Spleen (tissue), 13 donors: ENCODE data around the gene HSPA1L. TPM values are rescaled to one million over a fixed set of nuclear protein-coding genes. Genes with fewer than 3 reads are reported as not detected.
"Not testable (repeated sequence)": the region's sequence is repeated elsewhere in the genome, so short reads cannot be mapped to it uniquely, and the experiment has no call there.

Experiments used
- DNase-seq: peaks from one replicate; pipeline ENCODE4 v3.0.0-alpha.2; 2020
- H3K27ac ChIP-seq, 8 donors: fragments of 200-600 bp; sonication (generic) in 7 of 8; 1 replicate in 4 of 8; 2 replicates in 4 of 8; pipeline versions ENCODE4 v1.5.0 to v1.8.0; 2016 to 2021; ENCODE audit warnings: inconsistent platforms in 4 of 8, mild to moderate bottlenecking in 4 of 8, moderate library complexity in 1 of 8
- H3K27me3 ChIP-seq, 7 donors: fragments of 200-600 bp; sonication (generic) in 6 of 7; replicated peaks in 1 of 7; 1 replicate in 4 of 7; 2 replicates in 3 of 7; pipeline versions ENCODE4 v1.5.0 to v1.8.0; 2016 to 2021; ENCODE audit warnings: inconsistent platforms in 3 of 7, mild to moderate bottlenecking in 1 of 7
- H3K36me3 ChIP-seq, 6 donors: fragments of 200-600 bp; sonication (generic) in 5 of 6; 1 replicate in 4 of 6; 2 replicates in 2 of 6; pipeline versions ENCODE4 v1.5.0 to v1.8.0; 2016 to 2021; ENCODE audit warnings: inconsistent platforms in 2 of 6
- H3K4me1 ChIP-seq, 6 donors: fragments of 200-600 bp; sonication (generic) in 5 of 6; 1 replicate in 3 of 6; 2 replicates in 3 of 6; pipeline versions ENCODE4 v1.5.0 to v1.8.0; 2016 to 2021; ENCODE audit warnings: inconsistent platforms in 3 of 6
- H3K4me3 ChIP-seq, 8 donors: fragments of 200-600 bp; sonication (generic) in 7 of 8; 1 replicate in 4 of 8; 2 replicates in 4 of 8; pipeline versions ENCODE4 v1.5.0 to v1.8.0; 2016 to 2021; ENCODE audit warnings: inconsistent platforms in 4 of 8, mild to moderate bottlenecking in 4 of 8, moderate library complexity in 2 of 8
- H3K9me3 ChIP-seq, 8 donors: fragments of 200-600 bp; sonication (generic) in 7 of 8; 1 replicate in 4 of 8; 2 replicates in 4 of 8; pipeline versions ENCODE4 v1.5.0 to v1.8.0; 2016 to 2021; ENCODE audit warnings: inconsistent platforms in 4 of 8
- CTCF ChIP-seq, 11 experiments: fragments of 200-600 bp in 7 of 11; fragments of 450-650 bp in 4 of 11; sonication (generic) in 4 of 11; IDR thresholded peaks in 8 of 11; conservative IDR thresholded peaks in 3 of 11; 1 replicate in 7 of 11; 2 replicates in 4 of 11; pipeline versions ENCODE4 v1.4.0 to v1.8.0; 2016 to 2021; ENCODE audit warnings: antibody characterized with exemption in 11 of 11, inconsistent platforms in 4 of 11, mild to moderate bottlenecking in 1 of 11
- POLR2A ChIP-seq, 3 donors: fragments of 450-650 bp; IDR thresholded peaks; one replicate each; pipeline ENCODE4 v1.5.1; 2017; ENCODE audit warnings: antibody characterized with exemption in 3 of 3, mild to moderate bottlenecking in 1 of 3
- POLR2AphosphoS5 ChIP-seq, 3 donors: sonication (generic); formaldehyde crosslinking; IDR thresholded peaks; one replicate each; pipeline ENCODE4 v1.5.1; 2017; ENCODE audit warnings: antibody characterized with exemption in 3 of 3
- WGBS, 5 donors: extraction: QIAGEN DNeasy Blood & Tissue Kit in 3 of 5; methylation state at CpG; one replicate each; pipeline versions ENCODE4 v1.1.5 to v1.1.7; 2013 to 2018; 5-methylcytosine and 5-hydroxymethylcytosine counted together
- intact Hi-C: fragments of 100-400 bp; cut with DNase I; formaldehyde crosslinking; loops from one replicate; pipeline ENCODE4 v1.15.0; 2023; ENCODE audit warnings: low total_unique reads
- long read RNA-seq, 2 donors: transcript quantifications; one replicate each; lab custom pipeline, GENCODE V29; 2026
- polyA plus RNA-seq, 3 donors: library from polyadenylated mRNA; stranded (reverse); fragments of 200-250 nt; gene quantifications; one replicate each; pipeline ENCODE4 v1.2.1, GENCODE V29; 2013
- total RNA-seq, 7 donors: library from RNA; depleted of rRNA in 3 of 7; stranded (reverse); fragments of >200 nt in 3 of 7; fragmentation: NEBNext Ultra II Directional in 4 of 7; extraction: Animal tissue kit (Norgen Biotek cat#: 25700) in 4 of 7; gene quantifications; one replicate each; pipeline versions ENCODE4 v1.1.0 to v1.2.1, GENCODE V29; 2016 to 2021
- donor health status: healthy with polysubstance abuse.
- donor health status: DM: no; HTN: no; CAD: no; lungs with moderate emphysema.
- donor health status: DM: no; HTN: no; CAD: no.
- donor health status: Bipolar disorder and iron deficiency.
- donor health status: healthy.
- donor health status: DM: no; HTN: no; CAD: no.
- donor health status: DM: yes; HTN: yes; CAD: no.

Gene HSPA1L
- total RNA-seq (1 to 10 TPM; 2.6 to 3.7 (median 3.1) TPM), polyA plus RNA-seq (1 to 10 TPM in 2 of 3 donors, under 1 TPM in 1; 0.93 to 1.9 (median 1.0) TPM)
- long read RNA-seq, donor 1, partial matches to known transcripts, result 193 of 398 reads
- long read RNA-seq, donor 1, other reads (novel, unspliced or antisense), result 205 of 398 reads
- long read RNA-seq, donor 2, result 0 reads

GRCh38 chr6:31815025-31815838 is at the start of gene HSPA1L, which contains the start of gene HSPA1A:
Gene HSPA1L, minus strand, starts transcription at chr6:31815283. Its CDS starts 3,311 bp downstream, at chr6:31811972.
Gene HSPA1A, plus strand, starts transcription at chr6:31815543. Its CDS starts 214 bp downstream, at chr6:31815757.
- intact Hi-C loops, result no loop called here
- H3K27ac ChIP-seq, result peak within 1 kb of the TSS; percentile 94 to 98 (median 96)
- no peaks in the 10 kb centered on the region for H3K9me3 ChIP-seq
- H3K27me3 ChIP-seq, result no peaks in the 10 kb centered on the region
- peaks cover 0 to 18% (median 2%) of the 10 kb centered on the region in 6 donors for H3K36me3 ChIP-seq
- peak; percentile 94 for DNase-seq
- WGBS, 5 donors, result 0 to 3% (median 1%) methylated on average over 40 to 56 of the region's 56 CpGs
- TF ChIP-seq POLR2A (IDR thresholded peaks at IDR 0.05), result peak; percentile 96 to 99 (median 96)
- peak; percentile 96 to 100 (median 100) for TF ChIP-seq POLR2AphosphoS5 (IDR thresholded peaks at IDR 0.05)
- TF ChIP-seq CTCF (IDR thresholded peaks at IDR 0.05 in 8 of 11, conservative IDR thresholded peaks at IDR 0.05 in 3 of 11), result no peak
- H3K4me3 ChIP-seq, result peak within 1 kb of the TSS; percentile 43 to 87 (median 63)
- H3K4me1 ChIP-seq, result peaks cover 25 to 60% (median 46%) of the 10 kb centered on the region in 6 donors

- intact Hi-C loops, result no loop called here
- Histone ChIP-seq H3K27ac (no peak overlapping the region), H3K9me3 (no peaks in the 10 kb centered on the region), H3K4me3 (no peak overlapping the region), H3K27me3 (no peaks in the 10 kb centered on the region), H3K36me3 (peaks cover 0 to 16% (median 11%) of the 10 kb centered on the region in 6 donors), H3K4me1 (peaks cover 14 to 42% (median 27%) of the 10 kb centered on the region in 6 donors)
- DNase-seq, result no peak
- TF ChIP-seq POLR2AphosphoS5 (IDR thresholded peaks at IDR 0.05) (no peak), POLR2A (IDR thresholded peaks at IDR 0.05) (no peak), CTCF (IDR thresholded peaks at IDR 0.05 in 8 of 11, conservative IDR thresholded peaks at IDR 0.05 in 3 of 11) (no peak)
- WGBS, 5 donors, result 86 to 92% (median 89%) methylated on average over 8 of the region's 8 CpGs
These were observed 49.7 kb upstream of the HSPA1L start for GRCh38 chr6:31864818-31865204.

GRCh38 chr6:31864123-31864562 is 49.1 kb upstream of the HSPA1L start:
- peaks cover 14 to 42% (median 27%) of the 10 kb centered on the region in 6 donors for H3K4me1 ChIP-seq
- DNase-seq, H3K27me3 ChIP-seq, H3K9me3 ChIP-seq, intact Hi-C loops: not testable (repeated sequence)
- TF ChIP-seq CTCF (IDR thresholded peaks at IDR 0.05 in 8 of 11, conservative IDR thresholded peaks at IDR 0.05 in 3 of 11), result peak in 2 of 11 experiments; percentile 2 to 23
- peak overlapping the region; percentile 38 to 95 (median 80) for H3K27ac ChIP-seq
- WGBS, 5 donors, result 9 to 16% (median 10%) methylated on average over 16 of the region's 16 CpGs
- H3K4me3 ChIP-seq, result peak overlapping the region; percentile 52 to 87 (median 80)
- peaks cover 0 to 23% (median 18%) of the 10 kb centered on the region in 6 donors for H3K36me3 ChIP-seq
